ENCODE measurements around the gene CECR2. TPM values are rescaled to one million over a fixed set of nuclear protein-coding genes. Genes with fewer than 3 reads are reported as not detected.

CECR2 gene
- total and polyA plus RNA-seq, 2 experiments from 2014 or later, result 4.6 to 32.3 TPM

DNA sequence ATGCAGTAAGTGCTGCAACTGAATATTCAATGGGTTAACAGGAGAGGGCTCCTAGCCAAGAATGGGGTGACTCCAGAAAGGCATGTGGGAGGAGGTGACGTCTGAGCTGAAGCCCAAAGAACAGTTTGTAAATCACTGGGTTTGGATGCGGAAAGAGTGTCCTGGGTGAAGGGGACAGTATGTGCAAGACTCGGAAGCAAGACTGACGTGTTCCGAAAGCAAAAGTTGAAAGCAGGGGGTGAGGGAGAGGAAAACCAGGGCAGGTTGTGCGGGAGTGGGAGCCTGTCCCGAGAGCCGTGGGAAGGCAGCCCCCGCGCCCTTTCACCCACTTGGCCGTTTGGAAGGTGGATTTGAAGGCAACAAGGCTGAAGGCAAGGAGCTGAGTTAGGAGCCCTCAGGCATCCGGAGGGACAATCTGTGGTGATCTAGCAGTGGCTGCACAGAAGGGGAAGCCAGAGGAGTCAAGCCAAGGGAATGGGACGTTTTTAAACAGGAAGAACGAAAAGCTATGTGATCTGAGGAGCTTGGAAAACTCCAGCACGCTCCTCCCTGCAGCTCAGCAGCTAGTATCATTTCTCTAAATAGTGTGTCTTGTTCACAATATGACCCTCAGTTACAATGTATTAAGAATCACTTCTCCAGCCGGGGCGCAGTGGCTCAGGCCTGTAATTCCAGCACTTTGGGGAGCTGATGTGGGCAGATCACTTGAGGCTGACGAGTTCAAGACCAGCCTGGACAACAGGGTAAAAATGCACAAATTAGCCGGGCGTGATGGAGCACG is 201.8 kb downstream of the CECR2 start:
- DNase-seq (ENCODE audit: low read depth in 1 of 2, low spot score in 1 of 2), result peak; percentile 17 to 97
- TF ChIP-seq, protein P1, sequence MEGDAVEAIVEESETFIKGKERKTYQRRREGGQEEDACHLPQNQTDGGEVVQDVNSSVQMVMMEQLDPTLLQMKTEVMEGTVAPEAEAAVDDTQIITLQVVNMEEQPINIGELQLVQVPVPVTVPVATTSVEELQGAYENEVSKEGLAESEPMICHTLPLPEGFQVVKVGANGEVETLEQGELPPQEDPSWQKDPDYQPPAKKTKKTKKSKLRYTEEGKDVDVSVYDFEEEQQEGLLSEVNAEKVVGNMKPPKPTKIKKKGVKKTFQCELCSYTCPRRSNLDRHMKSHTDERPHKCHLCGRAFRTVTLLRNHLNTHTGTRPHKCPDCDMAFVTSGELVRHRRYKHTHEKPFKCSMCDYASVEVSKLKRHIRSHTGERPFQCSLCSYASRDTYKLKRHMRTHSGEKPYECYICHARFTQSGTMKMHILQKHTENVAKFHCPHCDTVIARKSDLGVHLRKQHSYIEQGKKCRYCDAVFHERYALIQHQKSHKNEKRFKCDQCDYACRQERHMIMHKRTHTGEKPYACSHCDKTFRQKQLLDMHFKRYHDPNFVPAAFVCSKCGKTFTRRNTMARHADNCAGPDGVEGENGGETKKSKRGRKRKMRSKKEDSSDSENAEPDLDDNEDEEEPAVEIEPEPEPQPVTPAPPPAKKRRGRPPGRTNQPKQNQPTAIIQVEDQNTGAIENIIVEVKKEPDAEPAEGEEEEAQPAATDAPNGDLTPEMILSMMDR (IDR thresholded peaks at IDR 0.05; ENCODE audit: low read depth, low read length), result no peak
- peaks cover 11% of the 10 kb centered on the region for H3K4me1 ChIP-seq (ENCODE audit: low read depth)
- peak overlapping the region; percentile 48 for H3K27ac ChIP-seq
- H3K4me3 ChIP-seq, result no peak overlapping the region
- H3K36me3 ChIP-seq, result no peaks in the 10 kb centered on the region
- H3K9me3 ChIP-seq (ENCODE audit: low read depth), result no peaks in the 10 kb centered on the region
- no peaks in the 10 kb centered on the region for H3K27me3 ChIP-seq

DNA sequence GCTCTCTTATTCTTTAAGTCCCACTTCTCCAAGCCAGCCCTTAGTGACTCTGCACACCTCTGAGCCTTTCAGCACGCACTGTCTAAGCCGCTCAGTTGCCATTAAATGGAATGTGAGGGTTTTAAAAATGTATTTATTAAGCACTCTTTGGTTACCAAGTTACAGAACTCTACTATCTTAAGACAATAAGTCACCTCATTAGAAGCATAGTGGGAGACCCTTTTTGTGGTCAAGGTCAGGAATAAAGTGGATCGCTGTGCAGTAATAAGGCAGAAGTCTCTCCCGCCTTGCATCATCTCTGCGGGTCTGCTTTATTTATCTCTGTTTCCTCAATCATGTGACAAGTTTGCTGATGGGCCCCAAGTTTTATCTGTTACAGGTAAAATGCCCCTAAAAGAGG is 205.9 kb downstream of the CECR2 start:
- Histone ChIP-seq H3K4me1 (ENCODE audit: low read depth) (peaks cover 11% of the 10 kb centered on the region), H3K4me3 (no peak overlapping the region), H3K27me3 (no peaks in the 10 kb centered on the region), H3K36me3 (no peaks in the 10 kb centered on the region), H3K9me3 (ENCODE audit: low read depth) (no peaks in the 10 kb centered on the region), H3K27ac (no peak overlapping the region)
- TF ChIP-seq, protein P1 (IDR thresholded peaks at IDR 0.05; ENCODE audit: low read depth, low read length), result no peak
- DNase-seq (ENCODE audit: low read depth in 1 of 2, low spot score in 1 of 2), result no peak

DNA sequence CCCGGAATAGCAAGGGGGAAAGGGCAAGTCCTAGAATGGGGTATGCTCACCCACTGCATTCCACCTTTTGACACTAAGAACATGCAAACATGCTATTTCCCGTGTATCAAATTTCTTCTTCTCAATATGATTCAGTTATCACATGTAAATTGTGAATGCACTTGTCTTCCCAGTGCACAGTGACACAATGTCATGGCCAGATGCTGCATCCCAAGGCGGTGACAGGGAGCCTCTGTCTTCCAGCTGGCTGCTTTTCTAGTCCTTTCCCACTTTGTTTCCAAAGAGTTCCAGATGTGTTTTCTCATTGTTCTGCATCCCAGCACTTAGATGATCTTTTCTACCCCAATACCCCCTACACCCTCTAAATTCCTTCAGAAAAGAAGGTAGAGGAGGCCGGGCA is 206.4 kb downstream of the CECR2 start:
- Histone ChIP-seq H3K36me3 (no peaks in the 10 kb centered on the region), H3K9me3 (ENCODE audit: low read depth) (no peaks in the 10 kb centered on the region), H3K27me3 (no peaks in the 10 kb centered on the region), H3K4me3 (no peak overlapping the region), H3K4me1 (ENCODE audit: low read depth) (peaks cover 11% of the 10 kb centered on the region), H3K27ac (no peak overlapping the region)
- TF ChIP-seq, protein P1 (IDR thresholded peaks at IDR 0.05; ENCODE audit: low read depth, low read length), result no peak
- DNase-seq (ENCODE audit: low read depth in 1 of 2, low spot score in 1 of 2), result no peak

DNA sequence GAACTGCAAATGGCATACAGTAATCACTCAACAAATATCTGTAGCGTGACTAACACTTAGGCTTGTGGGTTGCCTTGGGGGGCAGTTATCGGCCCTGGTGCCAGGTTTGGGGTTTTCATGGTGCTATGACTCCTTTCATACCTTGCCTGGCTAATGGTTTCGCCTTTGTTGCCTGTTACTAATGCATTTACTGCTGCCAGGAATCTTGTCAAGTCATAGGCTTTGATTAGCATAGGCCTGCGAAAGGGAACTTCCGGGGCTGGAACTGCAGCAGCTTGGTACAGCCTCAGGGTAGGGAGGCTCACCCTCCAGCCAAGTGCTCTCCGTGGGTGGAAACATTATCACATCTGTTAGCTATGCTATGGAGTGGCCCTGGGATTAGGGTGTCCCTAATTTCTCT is 207.2 kb downstream of the CECR2 start:
- Histone ChIP-seq H3K27me3 (no peaks in the 10 kb centered on the region), H3K36me3 (no peaks in the 10 kb centered on the region), H3K27ac (no peak overlapping the region), H3K4me1 (ENCODE audit: low read depth) (peaks cover 5% of the 10 kb centered on the region), H3K4me3 (no peak overlapping the region), H3K9me3 (ENCODE audit: low read depth) (no peaks in the 10 kb centered on the region)
- TF ChIP-seq, protein P1 (IDR thresholded peaks at IDR 0.05; ENCODE audit: low read depth, low read length), result no peak
- DNase-seq (ENCODE audit: low read depth in 1 of 2, low spot score in 1 of 2), result peak in 1 of 2 donors; percentile 90

DNA sequence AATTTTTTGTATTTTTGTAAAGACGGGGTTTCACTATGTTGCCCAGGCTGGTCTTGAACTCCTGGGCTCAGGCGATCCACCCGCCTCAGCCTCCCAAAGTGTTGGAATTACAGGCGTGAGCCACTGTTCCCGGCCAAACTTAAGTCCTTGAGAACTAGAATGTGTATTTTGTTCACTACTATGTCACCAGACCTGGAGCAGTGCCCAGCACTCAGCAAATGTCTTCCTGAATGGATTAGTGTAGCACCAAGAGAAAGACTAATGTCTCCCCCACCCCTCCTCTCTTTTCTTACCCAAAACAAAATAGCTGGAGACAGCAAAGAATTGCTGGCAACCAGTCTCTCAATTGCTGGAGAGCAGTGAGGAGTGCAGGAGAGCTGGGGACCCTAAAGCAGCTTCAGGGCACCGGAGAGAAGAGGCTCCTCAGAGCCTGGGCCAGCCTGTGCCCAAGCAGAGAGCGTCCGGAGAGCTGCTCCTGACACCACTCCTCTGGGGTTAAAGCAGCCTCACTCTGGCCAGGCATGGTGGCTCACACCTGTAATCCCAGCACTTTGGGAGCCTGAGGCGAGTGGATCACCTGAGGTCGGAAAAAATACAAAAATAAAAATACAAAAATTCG is 209.0 kb downstream of the CECR2 start:
- Histone ChIP-seq H3K36me3 (no peaks in the 10 kb centered on the region), H3K4me1 (ENCODE audit: low read depth) (peaks cover 4% of the 10 kb centered on the region), H3K27me3 (no peaks in the 10 kb centered on the region), H3K9me3 (ENCODE audit: low read depth) (no peaks in the 10 kb centered on the region), H3K27ac (no peak overlapping the region), H3K4me3 (no peak overlapping the region)
- DNase-seq (ENCODE audit: low read depth in 1 of 2, low spot score in 1 of 2), result peak in 1 of 2 donors; percentile 60
- TF ChIP-seq, protein P1 (IDR thresholded peaks at IDR 0.05; ENCODE audit: low read depth, low read length), result no peak

Measured in cardiac muscle cell (in vitro differentiated cells and primary cell).